Measurements from ENCODE around the gene NEK8. TPM values are rescaled to one million over a fixed set of nuclear protein-coding genes. Genes with fewer than 3 reads are reported as not detected.

Gene NEK8
- total and polyA plus RNA-seq, 9 of the 15 experiments (the other 6 are each of a cell fraction or from before 2014, with no cell fraction given) = 0.98 to 16.6 (median 4.6) TPM

DNA sequence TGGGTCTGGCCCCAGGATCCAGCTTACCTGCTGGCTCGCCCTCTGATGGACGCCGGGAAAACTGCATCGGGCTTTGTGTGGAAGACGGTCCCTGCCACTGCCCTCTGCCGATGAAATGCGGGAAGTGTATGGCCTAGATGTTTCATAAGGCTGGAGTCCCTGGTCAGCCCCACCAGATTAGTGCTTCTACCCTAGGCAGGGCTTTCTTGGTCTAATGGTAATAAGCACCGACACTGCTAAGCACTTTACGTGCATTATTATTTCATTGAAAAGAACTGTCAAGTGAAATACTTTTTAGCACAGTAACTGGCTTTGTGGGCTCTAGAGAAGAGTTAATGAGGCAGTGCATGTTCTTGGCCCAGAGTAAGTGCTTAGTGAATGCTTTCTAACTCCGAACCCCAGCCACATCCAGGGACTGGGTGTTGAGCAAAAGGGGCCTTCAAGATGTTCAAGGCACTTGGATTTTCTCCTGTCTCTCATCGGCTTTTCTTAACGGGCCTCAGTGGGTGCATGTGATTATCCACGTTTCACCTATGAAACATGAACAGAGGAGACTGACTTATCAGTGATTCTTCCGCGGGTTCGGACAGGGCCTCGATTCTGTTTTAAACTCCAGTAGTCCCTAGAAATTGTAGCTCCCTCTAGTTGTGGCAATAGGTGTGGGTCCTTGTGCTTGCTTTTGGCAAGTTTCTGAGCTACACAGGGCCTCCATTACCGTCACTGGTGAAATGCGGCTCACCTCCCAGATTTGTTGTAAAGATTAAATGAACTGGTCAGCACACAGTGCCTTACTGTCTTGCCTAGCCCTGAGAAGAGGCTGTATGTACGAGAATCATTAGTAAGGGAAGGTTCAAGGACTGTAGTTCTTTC, 21.8 kb downstream of the NEK8 start (continued):
- TF ChIP-seq, protein P1, sequence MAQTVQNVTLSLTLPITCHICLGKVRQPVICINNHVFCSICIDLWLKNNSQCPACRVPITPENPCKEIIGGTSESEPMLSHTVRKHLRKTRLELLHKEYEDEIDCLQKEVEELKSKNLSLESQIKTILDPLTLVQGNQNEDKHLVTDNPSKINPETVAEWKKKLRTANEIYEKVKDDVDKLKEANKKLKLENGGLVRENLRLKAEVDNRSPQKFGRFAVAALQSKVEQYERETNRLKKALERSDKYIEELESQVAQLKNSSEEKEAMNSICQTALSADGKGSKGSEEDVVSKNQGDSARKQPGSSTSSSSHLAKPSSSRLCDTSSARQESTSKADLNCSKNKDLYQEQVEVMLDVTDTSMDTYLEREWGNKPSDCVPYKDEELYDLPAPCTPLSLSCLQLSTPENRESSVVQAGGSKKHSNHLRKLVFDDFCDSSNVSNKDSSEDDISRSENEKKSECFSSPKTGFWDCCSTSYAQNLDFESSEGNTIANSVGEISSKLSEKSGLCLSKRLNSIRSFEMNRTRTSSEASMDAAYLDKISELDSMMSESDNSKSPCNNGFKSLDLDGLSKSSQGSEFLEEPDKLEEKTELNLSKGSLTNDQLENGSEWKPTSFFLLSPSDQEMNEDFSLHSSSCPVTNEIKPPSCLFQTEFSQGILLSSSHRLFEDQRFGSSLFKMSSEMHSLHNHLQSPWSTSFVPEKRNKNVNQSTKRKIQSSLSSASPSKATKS (CRISPR knock-in tag; IDR thresholded peaks at IDR 0.05) = no peak
- TF ChIP-seq PHB2 (IDR thresholded peaks at IDR 0.05; ENCODE audit: low read depth) = no peak
- no peak for TF ChIP-seq ZNF24 (IDR thresholded peaks at IDR 0.05)
- TF ChIP-seq NR2C1 (IDR thresholded peaks at IDR 0.05) = no peak
- no peak for TF ChIP-seq NR2C1 (tag; IDR thresholded peaks at IDR 0.05)
- no peak for TF ChIP-seq ZNF324 (CRISPR knock-in tag; IDR thresholded peaks at IDR 0.05)
- TF ChIP-seq RBFOX2 (IDR thresholded peaks at IDR 0.05; ENCODE audit: low read depth, low read length) = no peak; the same call in 1 of the 2 replicates
- TF ChIP-seq BRD4 (IDR thresholded peaks at IDR 0.05) = no peak
- TF ChIP-seq NFRKB (IDR thresholded peaks at IDR 0.05; ENCODE audit: low read depth) = no peak
- TF ChIP-seq, protein P2, sequence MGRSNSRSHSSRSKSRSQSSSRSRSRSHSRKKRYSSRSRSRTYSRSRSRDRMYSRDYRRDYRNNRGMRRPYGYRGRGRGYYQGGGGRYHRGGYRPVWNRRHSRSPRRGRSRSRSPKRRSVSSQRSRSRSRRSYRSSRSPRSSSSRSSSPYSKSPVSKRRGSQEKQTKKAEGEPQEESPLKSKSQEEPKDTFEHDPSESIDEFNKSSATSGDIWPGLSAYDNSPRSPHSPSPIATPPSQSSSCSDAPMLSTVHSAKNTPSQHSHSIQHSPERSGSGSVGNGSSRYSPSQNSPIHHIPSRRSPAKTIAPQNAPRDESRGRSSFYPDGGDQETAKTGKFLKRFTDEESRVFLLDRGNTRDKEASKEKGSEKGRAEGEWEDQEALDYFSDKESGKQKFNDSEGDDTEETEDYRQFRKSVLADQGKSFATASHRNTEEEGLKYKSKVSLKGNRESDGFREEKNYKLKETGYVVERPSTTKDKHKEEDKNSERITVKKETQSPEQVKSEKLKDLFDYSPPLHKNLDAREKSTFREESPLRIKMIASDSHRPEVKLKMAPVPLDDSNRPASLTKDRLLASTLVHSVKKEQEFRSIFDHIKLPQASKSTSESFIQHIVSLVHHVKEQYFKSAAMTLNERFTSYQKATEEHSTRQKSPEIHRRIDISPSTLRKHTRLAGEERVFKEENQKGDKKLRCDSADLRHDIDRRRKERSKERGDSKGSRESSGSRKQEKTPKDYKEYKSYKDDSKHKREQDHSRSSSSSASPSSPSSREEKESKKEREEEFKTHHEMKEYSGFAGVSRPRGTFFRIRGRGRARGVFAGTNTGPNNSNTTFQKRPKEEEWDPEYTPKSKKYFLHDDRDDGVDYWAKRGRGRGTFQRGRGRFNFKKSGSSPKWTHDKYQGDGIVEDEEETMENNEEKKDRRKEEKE (IDR thresholded peaks at IDR 0.05; ENCODE audit: borderline replicate concordance in 1 of 2, control insufficient read depth in 1 of 2, low read depth in 2 of 2, low read length in 1 of 2) = peak in 1 of 2 experiments; percentile 28; a peak in 2 of 4 replicates
- no peak for TF ChIP-seq XRCC4 (IDR thresholded peaks at IDR 0.05; ENCODE audit: extremely low read depth, insufficient read depth, insufficient read length)
- TF ChIP-seq TGIF2 (CRISPR knock-in tag; IDR thresholded peaks at IDR 0.05) = no peak
- TF ChIP-seq, protein P3, sequence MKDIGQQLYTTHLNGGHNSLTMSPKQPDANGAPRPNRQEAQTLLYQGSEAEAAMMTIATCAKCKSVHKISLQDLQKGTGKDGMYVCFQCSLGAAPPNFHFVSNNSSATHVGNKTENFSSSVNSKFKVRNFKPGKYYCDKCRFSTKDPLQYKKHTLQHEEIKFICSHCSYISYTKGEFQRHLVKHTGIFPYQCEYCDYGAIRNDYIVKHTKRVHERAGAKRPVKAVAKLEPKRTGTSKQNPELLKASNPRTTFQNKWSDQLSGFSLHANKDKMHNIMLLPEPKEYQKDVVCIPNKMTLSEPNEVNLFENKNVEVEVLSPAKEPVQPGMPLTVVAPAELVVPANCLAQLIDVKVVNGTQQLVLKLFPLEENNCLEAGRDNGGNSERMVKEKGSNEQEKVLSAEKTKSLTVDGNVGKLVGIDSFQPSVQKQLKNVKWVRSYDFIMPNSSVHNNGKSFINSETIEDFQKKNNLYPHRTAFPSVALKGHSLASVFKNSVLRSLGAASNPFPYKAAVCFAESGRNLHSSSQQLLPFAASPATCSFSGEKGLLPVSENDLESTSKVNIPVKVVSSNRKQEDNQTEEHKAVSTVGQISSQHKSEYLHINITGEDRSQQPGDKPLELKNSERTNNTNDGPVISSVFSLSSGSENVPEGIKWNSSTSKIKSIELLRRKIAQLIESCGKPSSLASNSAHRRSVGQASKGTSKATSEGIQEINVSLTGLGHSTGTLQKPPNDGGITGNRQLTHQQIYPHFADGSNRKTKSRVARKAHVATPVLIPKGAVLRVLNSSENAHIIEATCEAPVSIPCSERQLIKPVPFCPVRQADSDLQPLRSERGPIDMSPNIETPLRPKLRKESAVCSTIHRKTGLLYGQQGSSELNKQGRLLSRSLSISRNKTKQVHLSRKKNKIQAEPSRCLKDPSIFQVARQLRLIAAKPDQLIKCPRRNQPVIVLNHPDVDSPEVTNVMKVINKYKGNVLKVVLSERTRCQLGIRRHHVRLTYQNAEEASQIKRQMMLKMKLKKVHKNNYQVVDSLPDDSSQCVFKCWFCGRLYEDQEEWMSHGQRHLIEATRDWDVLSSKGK (CRISPR knock-in tag; IDR thresholded peaks at IDR 0.05) = no peak
- TF ChIP-seq, protein P4, sequence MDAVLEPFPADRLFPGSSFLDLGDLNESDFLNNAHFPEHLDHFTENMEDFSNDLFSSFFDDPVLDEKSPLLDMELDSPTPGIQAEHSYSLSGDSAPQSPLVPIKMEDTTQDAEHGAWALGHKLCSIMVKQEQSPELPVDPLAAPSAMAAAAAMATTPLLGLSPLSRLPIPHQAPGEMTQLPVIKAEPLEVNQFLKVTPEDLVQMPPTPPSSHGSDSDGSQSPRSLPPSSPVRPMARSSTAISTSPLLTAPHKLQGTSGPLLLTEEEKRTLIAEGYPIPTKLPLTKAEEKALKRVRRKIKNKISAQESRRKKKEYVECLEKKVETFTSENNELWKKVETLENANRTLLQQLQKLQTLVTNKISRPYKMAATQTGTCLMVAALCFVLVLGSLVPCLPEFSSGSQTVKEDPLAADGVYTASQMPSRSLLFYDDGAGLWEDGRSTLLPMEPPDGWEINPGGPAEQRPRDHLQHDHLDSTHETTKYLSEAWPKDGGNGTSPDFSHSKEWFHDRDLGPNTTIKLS (IDR thresholded peaks at IDR 0.05; ENCODE audit: borderline replicate concordance, low read depth) = peak; percentile 39; the same call in 1 of the 2 replicates
- TF ChIP-seq CHD2 (IDR thresholded peaks at IDR 0.05; ENCODE audit: low read depth, low read length) = 0 out of 2 replicates have a peak, but pooled peaks have one; percentile 4
- TF ChIP-seq BRD9 (IDR thresholded peaks at IDR 0.05; ENCODE audit: low read depth, partially characterized antibody) = no peak
- peak; percentile 76 for TF ChIP-seq NEUROD1 (IDR thresholded peaks at IDR 0.05; ENCODE audit: borderline replicate concordance, low read depth, low read length, partially characterized antibody)

All from K562 (cell line).